ENCODE measurements around the gene NGF.
"Not testable (repeated sequence)": the region's sequence is repeated elsewhere in the genome, so short reads cannot be mapped to it uniquely, and the experiment has no call there.

Gene NGF

GRCh38 chr1:115337633-115338456 is at the start of gene NGF:
Gene NGF (minus strand): TSS chr1:115338249. CDS start chr1:115286795, 51,454 bp downstream.
- Mint-ChIP-seq H3K9me3 (no peaks in the 10 kb centered on the region), H3K4me1 (ENCODE audit: low read depth) (no peaks in the 10 kb centered on the region), H3K27me3 (ENCODE audit: low read depth) (peaks cover 39% of the 10 kb centered on the region), H3K27ac (no peak within 1 kb of the TSS), H3K36me3 (ENCODE audit: low read depth) (no peaks in the 10 kb centered on the region), H3K4me3 (no peak within 1 kb of the TSS)
- no peak for DNase-seq (ENCODE audit: low spot score)

GRCh38 chr1:115383455-115383854 is 45.4 kb upstream of the NGF start:
- H3K4me1 Mint-ChIP-seq (ENCODE audit: low read depth); H3K27me3 Mint-ChIP-seq (ENCODE audit: low read depth); H3K27ac Mint-ChIP-seq; H3K9me3 Mint-ChIP-seq; H3K36me3 Mint-ChIP-seq (ENCODE audit: low read depth); DNase-seq (ENCODE audit: low spot score); H3K4me3 Mint-ChIP-seq: not testable (repeated sequence)

GRCh38 chr1:115379943-115380342 is 41.9 kb upstream of the NGF start:
- Mint-ChIP-seq H3K4me3 (no peak overlapping the region), H3K27ac (no peak overlapping the region), H3K9me3 (no peaks in the 10 kb centered on the region), H3K27me3 (ENCODE audit: low read depth) (peaks cover 3% of the 10 kb centered on the region), H3K4me1 (ENCODE audit: low read depth) (no peaks in the 10 kb centered on the region), H3K36me3 (ENCODE audit: low read depth) (no peaks in the 10 kb centered on the region)
- no peak for DNase-seq (ENCODE audit: low spot score)

GRCh38 chr1:115377411-115377810 is 39.4 kb upstream of the NGF start:
- Mint-ChIP-seq H3K4me1 (ENCODE audit: low read depth) (no peaks in the 10 kb centered on the region), H3K27ac (no peak overlapping the region), H3K4me3 (no peak overlapping the region), H3K27me3 (ENCODE audit: low read depth) (peaks cover 3% of the 10 kb centered on the region), H3K9me3 (no peaks in the 10 kb centered on the region), H3K36me3 (ENCODE audit: low read depth) (no peaks in the 10 kb centered on the region)
- DNase-seq (ENCODE audit: low spot score), result no peak

GRCh38 chr1:115374598-115374997 is 36.5 kb upstream of the NGF start:
- no peaks in the 10 kb centered on the region for H3K4me1 Mint-ChIP-seq (ENCODE audit: low read depth)
- H3K27me3 Mint-ChIP-seq (ENCODE audit: low read depth), result peaks cover 3% of the 10 kb centered on the region
- H3K27ac Mint-ChIP-seq, result no peak overlapping the region
- H3K4me3 Mint-ChIP-seq, result no peak overlapping the region
- H3K9me3 Mint-ChIP-seq, result no peaks in the 10 kb centered on the region
- DNase-seq (ENCODE audit: low spot score), result no peak
- no peaks in the 10 kb centered on the region for H3K36me3 Mint-ChIP-seq (ENCODE audit: low read depth)

GRCh38 chr1:115373305-115373704 is 35.3 kb upstream of the NGF start:
- Mint-ChIP-seq H3K4me3 (no peak overlapping the region), H3K36me3 (ENCODE audit: low read depth) (no peaks in the 10 kb centered on the region), H3K27ac (no peak overlapping the region), H3K9me3 (no peaks in the 10 kb centered on the region), H3K27me3 (ENCODE audit: low read depth) (peaks cover under 1% of the 10 kb centered on the region), H3K4me1 (ENCODE audit: low read depth) (no peaks in the 10 kb centered on the region)
- no peak for DNase-seq (ENCODE audit: low spot score)

- no peak overlapping the region for H3K27ac Mint-ChIP-seq
- no peaks in the 10 kb centered on the region for H3K4me1 Mint-ChIP-seq (ENCODE audit: low read depth)
- no peak overlapping the region for H3K4me3 Mint-ChIP-seq
- H3K9me3 Mint-ChIP-seq, result no peaks in the 10 kb centered on the region
- no peaks in the 10 kb centered on the region for H3K36me3 Mint-ChIP-seq (ENCODE audit: low read depth)
- H3K27me3 Mint-ChIP-seq (ENCODE audit: low read depth), result no peaks in the 10 kb centered on the region
- DNase-seq (ENCODE audit: low spot score), result no peak
Measured at GRCh38 chr1:115365738-115366137, 27.7 kb upstream of the NGF start.

- no peaks in the 10 kb centered on the region for H3K36me3 Mint-ChIP-seq (ENCODE audit: low read depth)
- H3K4me3 Mint-ChIP-seq, result no peak overlapping the region
- no peaks in the 10 kb centered on the region for H3K4me1 Mint-ChIP-seq (ENCODE audit: low read depth)
- H3K27ac Mint-ChIP-seq, result no peak overlapping the region
- DNase-seq (ENCODE audit: low spot score), result no peak
- H3K27me3 Mint-ChIP-seq (ENCODE audit: low read depth), result no peaks in the 10 kb centered on the region
- no peaks in the 10 kb centered on the region for H3K9me3 Mint-ChIP-seq
Measured at GRCh38 chr1:115364780-115365155, 26.7 kb upstream of the NGF start.

- Mint-ChIP-seq H3K27ac (no peak overlapping the region), H3K36me3 (ENCODE audit: low read depth) (no peaks in the 10 kb centered on the region), H3K27me3 (ENCODE audit: low read depth) (no peaks in the 10 kb centered on the region), H3K4me1 (ENCODE audit: low read depth) (no peaks in the 10 kb centered on the region), H3K4me3 (no peak overlapping the region), H3K9me3 (no peaks in the 10 kb centered on the region)
- DNase-seq (ENCODE audit: low spot score), result no peak
Measured at GRCh38 chr1:115364046-115364779, 26.2 kb upstream of the NGF start.

GRCh38 chr1:115363171-115363570 is 25.1 kb upstream of the NGF start:
- H3K4me3 Mint-ChIP-seq, result no peak overlapping the region
- DNase-seq (ENCODE audit: low spot score), result no peak
- no peaks in the 10 kb centered on the region for H3K9me3 Mint-ChIP-seq
- H3K4me1 Mint-ChIP-seq (ENCODE audit: low read depth), result no peaks in the 10 kb centered on the region
- H3K27me3 Mint-ChIP-seq (ENCODE audit: low read depth), result no peaks in the 10 kb centered on the region
- H3K36me3 Mint-ChIP-seq (ENCODE audit: low read depth), result no peaks in the 10 kb centered on the region
- H3K27ac Mint-ChIP-seq, result no peak overlapping the region

GRCh38 chr1:115360505-115361129 is 22.6 kb upstream of the NGF start:
- not testable (repeated sequence) for H3K4me3 Mint-ChIP-seq; H3K36me3 Mint-ChIP-seq (ENCODE audit: low read depth); H3K27ac Mint-ChIP-seq; DNase-seq (ENCODE audit: low spot score); H3K9me3 Mint-ChIP-seq; H3K4me1 Mint-ChIP-seq (ENCODE audit: low read depth); H3K27me3 Mint-ChIP-seq (ENCODE audit: low read depth)

GRCh38 chr1:115359787-115360452 is 21.9 kb upstream of the NGF start:
- H3K36me3 Mint-ChIP-seq (ENCODE audit: low read depth); H3K27ac Mint-ChIP-seq; H3K27me3 Mint-ChIP-seq (ENCODE audit: low read depth); H3K9me3 Mint-ChIP-seq; H3K4me3 Mint-ChIP-seq; DNase-seq (ENCODE audit: low spot score); H3K4me1 Mint-ChIP-seq (ENCODE audit: low read depth): not testable (repeated sequence)

GRCh38 chr1:115356356-115356755 is 18.3 kb upstream of the NGF start:
- Mint-ChIP-seq H3K4me1 (ENCODE audit: low read depth) (no peaks in the 10 kb centered on the region), H3K27me3 (ENCODE audit: low read depth) (no peaks in the 10 kb centered on the region), H3K9me3 (no peaks in the 10 kb centered on the region), H3K27ac (no peak overlapping the region), H3K4me3 (no peak overlapping the region), H3K36me3 (ENCODE audit: low read depth) (no peaks in the 10 kb centered on the region)
- no peak for DNase-seq (ENCODE audit: low spot score)

- Mint-ChIP-seq H3K4me1 (ENCODE audit: low read depth) (no peaks in the 10 kb centered on the region), H3K36me3 (ENCODE audit: low read depth) (no peaks in the 10 kb centered on the region), H3K9me3 (no peaks in the 10 kb centered on the region), H3K4me3 (no peak overlapping the region), H3K27ac (no peak overlapping the region), H3K27me3 (ENCODE audit: low read depth) (no peaks in the 10 kb centered on the region)
- no peak for DNase-seq (ENCODE audit: low spot score)
Measured at GRCh38 chr1:115355069-115355468, 17.0 kb upstream of the NGF start.
